K562 (cell line): Measurements from ENCODE around the gene VWF. TPM values are rescaled to one million over a fixed set of nuclear protein-coding genes. Genes with fewer than 3 reads are reported as not detected.

ENCODE experiments used
- CC2D1A ChIP-seq: fragments of 450-650 bp; IDR thresholded peaks from 2 replicates; pipeline ENCODE4 v1.6.1; 2017; ENCODE audit warnings: mild to moderate bottlenecking
- CEBPG ChIP-seq, 3 experiments: fragments of 200-800 bp in 1 of 3; sonication (Bioruptor generic) in 1 of 3; sonication (generic) in 1 of 3; formaldehyde crosslinking in 1 of 3; IDR thresholded peaks in 2 of 3; conservative IDR thresholded peaks in 1 of 3; 2 replicates each; pipeline versions ENCODE4 v1.6.1 to v1.8.0; 2016 to 2022; ENCODE audit warnings: missing compliant biosample characterization in 2 of 3, missing genetic modification characterization in 2 of 3, mild to moderate bottlenecking in 1 of 3, missing genetic modification reagents in 1 of 3
- KHSRP ChIP-seq: fragments of 450-650 bp; IDR thresholded peaks from 2 replicates; pipeline ENCODE4 v1.6.1; 2017
- NFIX ChIP-seq: fragments of 250-450 bp; sonication (Bioruptor Pico); IDR thresholded peaks from 2 replicates; pipeline ENCODE4 v1.4.0; 2020; ENCODE audit warnings: low read depth, mild to moderate bottlenecking, moderate library complexity
- TBL1XR1 ChIP-seq, 2 experiments: IDR thresholded peaks; 2 replicates each; pipeline ENCODE4 v1.6.1; 2012; ENCODE audit warnings: improper control_type of control experiment in 2 of 2, low read length in 2 of 2, mild to moderate bottlenecking in 1 of 2
- polyA plus RNA-seq, 8 experiments: library from polyadenylated mRNA; depleted of rRNA in 4 of 8; stranded (reverse) in 5 of 8; unstranded in 3 of 8; fragments of >200 nt; fragmentation: Nextera tagmentation in 2 of 8; fragmentation: Illumina TruSeq in 1 of 8; extraction: Ambion mirVana in 2 of 8; extraction: Trizol in 1 of 8; gene quantifications; 2 replicates each; pipeline versions ENCODE4 v1.2.1 to v1.2.3, GENCODE V29; 2011 to 2014; ENCODE audit warnings: inconsistent platforms in 1 of 8, missing spikeins in 1 of 8
- total RNA-seq, 7 experiments: library from RNA; depleted of rRNA in 6 of 7; stranded (reverse); fragments of >200 nt in 6 of 7; fragmentation: Illumina TruSeq in 2 of 7; extraction: Trizol in 2 of 7; gene quantifications; 2 replicates each; pipeline versions ENCODE4 v1.2.1 to v1.2.3, GENCODE V29; 2011 to 2021; ENCODE audit warnings: low replicate concordance in 1 of 7
- TF ChIP-seq, protein P1 (sequence below): fragments of 450-650 bp; formaldehyde crosslinking; IDR thresholded peaks from 2 replicates; pipeline ENCODE4 v1.4.0; 2020; ENCODE audit warnings: mild to moderate bottlenecking, moderate library complexity
- TF ChIP-seq, protein P2 (sequence below), 3 experiments: IDR thresholded peaks in 2 of 3; conservative IDR thresholded peaks in 1 of 3; 2 replicates each; pipeline ENCODE4 v1.5.1; 2011 to 2012; ENCODE audit warnings: low read length in 3 of 3, mild to moderate bottlenecking in 3 of 3, control low read depth in 2 of 3, improper control_type of control experiment in 1 of 3, inconsistent platforms in 1 of 3, low read depth in 1 of 3, mixed read lengths in 1 of 3, moderate library complexity in 1 of 3; ENCODE audit not compliant: insufficient read depth in 2 of 3
- TF ChIP-seq, protein P3 (sequence below): IDR thresholded peaks from 2 replicates; pipeline ENCODE4 v1.6.1; 2016; ENCODE audit warnings: missing genetic modification characterization, missing compliant biosample characterization
- TF ChIP-seq, protein P4 (sequence below): sonication (generic); formaldehyde crosslinking; IDR thresholded peaks from 2 replicates; pipeline ENCODE4 v1.8.0; 2022; ENCODE audit warnings: missing genetic modification reagents, mild to moderate bottlenecking, moderate library complexity, borderline replicate concordance
- TF ChIP-seq, protein P5 (sequence below): fragments of 450-650 bp; IDR thresholded peaks from 2 replicates; pipeline ENCODE4 v1.6.1; 2016

VWF gene
- total and polyA plus RNA-seq, 9 of the 15 experiments (the other 6 are each of a cell fraction or from before 2014, with no cell fraction given): 0.53 TPM; not detected in 8

DNA sequence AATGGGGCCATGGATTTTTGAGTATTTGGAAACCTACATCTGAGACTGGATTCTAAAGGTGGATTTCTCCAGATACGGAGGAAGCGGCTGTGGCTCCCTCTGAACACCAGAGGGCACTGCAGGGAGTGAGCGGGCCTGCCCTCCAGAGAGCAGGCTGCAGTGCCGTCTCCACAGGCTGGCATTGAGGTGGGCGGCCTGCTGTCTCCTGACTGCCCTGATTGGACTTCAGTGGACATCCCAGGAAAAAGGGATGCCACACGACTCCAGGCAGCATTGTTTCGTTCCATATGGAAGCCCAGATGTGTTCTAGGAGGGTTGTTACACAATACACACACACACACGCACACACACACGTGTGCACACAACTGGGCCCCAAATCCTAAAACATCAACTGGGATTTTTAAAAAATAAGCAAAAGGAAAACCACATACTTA lies 158.5 kb downstream of the VWF start (continued):
- TF ChIP-seq, protein P1, sequence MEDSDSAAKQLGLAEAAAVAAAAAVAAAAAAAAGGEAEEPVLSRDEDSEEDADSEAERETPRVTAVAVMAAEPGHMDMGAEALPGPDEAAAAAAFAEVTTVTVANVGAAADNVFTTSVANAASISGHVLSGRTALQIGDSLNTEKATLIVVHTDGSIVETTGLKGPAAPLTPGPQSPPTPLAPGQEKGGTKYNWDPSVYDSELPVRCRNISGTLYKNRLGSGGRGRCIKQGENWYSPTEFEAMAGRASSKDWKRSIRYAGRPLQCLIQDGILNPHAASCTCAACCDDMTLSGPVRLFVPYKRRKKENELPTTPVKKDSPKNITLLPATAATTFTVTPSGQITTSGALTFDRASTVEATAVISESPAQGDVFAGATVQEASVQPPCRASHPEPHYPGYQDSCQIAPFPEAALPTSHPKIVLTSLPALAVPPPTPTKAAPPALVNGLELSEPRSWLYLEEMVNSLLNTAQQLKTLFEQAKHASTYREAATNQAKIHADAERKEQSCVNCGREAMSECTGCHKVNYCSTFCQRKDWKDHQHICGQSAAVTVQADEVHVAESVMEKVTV (CRISPR knock-in tag): no peak
- no peak for TF ChIP-seq CC2D1A
- TF ChIP-seq, protein P2, sequence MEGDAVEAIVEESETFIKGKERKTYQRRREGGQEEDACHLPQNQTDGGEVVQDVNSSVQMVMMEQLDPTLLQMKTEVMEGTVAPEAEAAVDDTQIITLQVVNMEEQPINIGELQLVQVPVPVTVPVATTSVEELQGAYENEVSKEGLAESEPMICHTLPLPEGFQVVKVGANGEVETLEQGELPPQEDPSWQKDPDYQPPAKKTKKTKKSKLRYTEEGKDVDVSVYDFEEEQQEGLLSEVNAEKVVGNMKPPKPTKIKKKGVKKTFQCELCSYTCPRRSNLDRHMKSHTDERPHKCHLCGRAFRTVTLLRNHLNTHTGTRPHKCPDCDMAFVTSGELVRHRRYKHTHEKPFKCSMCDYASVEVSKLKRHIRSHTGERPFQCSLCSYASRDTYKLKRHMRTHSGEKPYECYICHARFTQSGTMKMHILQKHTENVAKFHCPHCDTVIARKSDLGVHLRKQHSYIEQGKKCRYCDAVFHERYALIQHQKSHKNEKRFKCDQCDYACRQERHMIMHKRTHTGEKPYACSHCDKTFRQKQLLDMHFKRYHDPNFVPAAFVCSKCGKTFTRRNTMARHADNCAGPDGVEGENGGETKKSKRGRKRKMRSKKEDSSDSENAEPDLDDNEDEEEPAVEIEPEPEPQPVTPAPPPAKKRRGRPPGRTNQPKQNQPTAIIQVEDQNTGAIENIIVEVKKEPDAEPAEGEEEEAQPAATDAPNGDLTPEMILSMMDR (IDR thresholded peaks at IDR 0.05 in 2 of 3, conservative IDR thresholded peaks at IDR 0.05 in 1 of 3; ENCODE audit: insufficient read depth in 2 of 3, low read depth in 1 of 3, low read length in 3 of 3): peak; percentile 64 to 69 (median 68)
- no peak for TF ChIP-seq TBL1XR1 (IDR thresholded peaks at IDR 0.05; ENCODE audit: low read length in 2 of 2)
- TF ChIP-seq KHSRP: no peak
- TF ChIP-seq NFIX: no peak
- TF ChIP-seq, protein P3, sequence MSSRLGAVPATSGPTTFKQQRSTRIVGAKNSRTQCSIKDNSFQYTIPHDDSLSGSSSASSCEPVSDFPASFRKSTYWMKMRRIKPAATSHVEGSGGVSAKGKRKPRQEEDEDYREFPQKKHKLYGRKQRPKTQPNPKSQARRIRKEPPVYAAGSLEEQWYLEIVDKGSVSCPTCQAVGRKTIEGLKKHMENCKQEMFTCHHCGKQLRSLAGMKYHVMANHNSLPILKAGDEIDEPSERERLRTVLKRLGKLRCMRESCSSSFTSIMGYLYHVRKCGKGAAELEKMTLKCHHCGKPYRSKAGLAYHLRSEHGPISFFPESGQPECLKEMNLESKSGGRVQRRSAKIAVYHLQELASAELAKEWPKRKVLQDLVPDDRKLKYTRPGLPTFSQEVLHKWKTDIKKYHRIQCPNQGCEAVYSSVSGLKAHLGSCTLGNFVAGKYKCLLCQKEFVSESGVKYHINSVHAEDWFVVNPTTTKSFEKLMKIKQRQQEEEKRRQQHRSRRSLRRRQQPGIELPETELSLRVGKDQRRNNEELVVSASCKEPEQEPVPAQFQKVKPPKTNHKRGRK (tag): no peak
- TF ChIP-seq, protein P4, sequence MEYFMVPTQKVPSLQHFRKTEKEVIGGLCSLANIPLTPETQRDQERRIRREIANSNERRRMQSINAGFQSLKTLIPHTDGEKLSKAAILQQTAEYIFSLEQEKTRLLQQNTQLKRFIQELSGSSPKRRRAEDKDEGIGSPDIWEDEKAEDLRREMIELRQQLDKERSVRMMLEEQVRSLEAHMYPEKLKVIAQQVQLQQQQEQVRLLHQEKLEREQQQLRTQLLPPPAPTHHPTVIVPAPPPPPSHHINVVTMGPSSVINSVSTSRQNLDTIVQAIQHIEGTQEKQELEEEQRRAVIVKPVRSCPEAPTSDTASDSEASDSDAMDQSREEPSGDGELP (CRISPR knock-in tag): no peak
- TF ChIP-seq CEBPG (CRISPR knock-in tag; IDR thresholded peaks at IDR 0.05): no peak
- TF ChIP-seq CEBPG (tag; conservative IDR thresholded peaks at IDR 0.05 in 1 of 2, IDR thresholded peaks at IDR 0.05 in 1 of 2): peak in 1 of 2 experiments; percentile 15; a peak in 1 of 4 replicates
- TF ChIP-seq, protein P5, sequence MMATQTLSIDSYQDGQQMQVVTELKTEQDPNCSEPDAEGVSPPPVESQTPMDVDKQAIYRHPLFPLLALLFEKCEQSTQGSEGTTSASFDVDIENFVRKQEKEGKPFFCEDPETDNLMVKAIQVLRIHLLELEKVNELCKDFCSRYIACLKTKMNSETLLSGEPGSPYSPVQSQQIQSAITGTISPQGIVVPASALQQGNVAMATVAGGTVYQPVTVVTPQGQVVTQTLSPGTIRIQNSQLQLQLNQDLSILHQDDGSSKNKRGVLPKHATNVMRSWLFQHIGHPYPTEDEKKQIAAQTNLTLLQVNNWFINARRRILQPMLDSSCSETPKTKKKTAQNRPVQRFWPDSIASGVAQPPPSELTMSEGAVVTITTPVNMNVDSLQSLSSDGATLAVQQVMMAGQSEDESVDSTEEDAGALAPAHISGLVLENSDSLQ: no peak
